ENCODE measurements around the gene FKBP8. TPM values are rescaled to one million over a fixed set of nuclear protein-coding genes. Genes with fewer than 3 reads are reported as not detected.
A peak's percentile ranks its signal among the peaks of the same experiment; 100 is the strongest.

FKBP8 gene
- total RNA-seq, 4 donors from 2014 or later = 408 to 436 (median 418) TPM

DNA sequence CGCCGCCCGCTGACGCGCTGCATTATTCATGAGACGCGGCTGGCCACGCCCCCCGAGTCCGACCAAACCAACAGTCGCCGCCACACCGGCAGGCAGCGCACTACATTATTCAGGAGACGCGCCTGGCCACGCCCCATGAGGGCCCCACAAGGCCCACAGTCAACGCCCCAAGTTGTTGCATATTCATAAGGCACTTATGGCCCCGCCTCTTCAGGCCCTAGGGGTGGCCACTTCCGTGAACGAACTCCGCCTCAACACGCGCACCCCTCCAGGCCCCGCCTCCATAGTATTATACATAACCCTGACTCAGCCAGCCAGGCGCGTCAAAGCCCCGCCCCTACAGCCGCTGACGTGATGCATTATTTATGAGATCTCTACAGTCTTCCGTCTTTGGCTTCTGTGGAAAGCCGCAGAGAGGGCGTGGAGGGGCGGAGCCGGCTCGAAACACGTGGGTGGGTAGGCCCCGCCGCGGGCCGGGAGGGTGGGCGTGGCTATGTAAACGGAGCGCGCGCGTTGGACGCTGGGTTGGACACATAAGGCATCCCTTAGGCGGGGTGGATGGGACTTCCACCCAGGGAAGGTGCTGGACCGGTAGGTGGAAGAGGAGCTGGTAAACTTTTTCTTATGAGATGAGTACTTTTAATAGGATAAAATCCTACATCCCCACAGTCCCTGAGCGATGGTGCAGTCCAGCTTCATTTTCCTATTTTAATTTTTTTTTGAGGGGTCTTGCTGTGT is 21.1 kb downstream of the FKBP8 start:
- Histone ChIP-seq H3K4me3 (peak overlapping the region; percentile 76 to 89), H3K4me1 (peaks cover 0 to 40% (median 13%) of the 10 kb centered on the region in 3 donors), H3K27me3 (no peaks in the 10 kb centered on the region), H3K27ac (peak overlapping the region in 3 of 4 donors; percentile 96 to 100 (median 99)), H3K9me3 (no peaks in the 10 kb centered on the region), H3K36me3 (no peaks in the 10 kb centered on the region)
- 1 to 17% methylated on average over 3 to 24 of the region's 51 CpGs for WGBS, 2 donors (ENCODE audit: low coverage in 1 of 2)
- TF ChIP-seq POLR2A (IDR thresholded peaks at IDR 0.05) (no peak), EP300 (IDR thresholded peaks at IDR 0.05) (no peak), POLR2AphosphoS5 (IDR thresholded peaks at IDR 0.05) (peak; percentile 19)
- TF ChIP-seq, protein P1, sequence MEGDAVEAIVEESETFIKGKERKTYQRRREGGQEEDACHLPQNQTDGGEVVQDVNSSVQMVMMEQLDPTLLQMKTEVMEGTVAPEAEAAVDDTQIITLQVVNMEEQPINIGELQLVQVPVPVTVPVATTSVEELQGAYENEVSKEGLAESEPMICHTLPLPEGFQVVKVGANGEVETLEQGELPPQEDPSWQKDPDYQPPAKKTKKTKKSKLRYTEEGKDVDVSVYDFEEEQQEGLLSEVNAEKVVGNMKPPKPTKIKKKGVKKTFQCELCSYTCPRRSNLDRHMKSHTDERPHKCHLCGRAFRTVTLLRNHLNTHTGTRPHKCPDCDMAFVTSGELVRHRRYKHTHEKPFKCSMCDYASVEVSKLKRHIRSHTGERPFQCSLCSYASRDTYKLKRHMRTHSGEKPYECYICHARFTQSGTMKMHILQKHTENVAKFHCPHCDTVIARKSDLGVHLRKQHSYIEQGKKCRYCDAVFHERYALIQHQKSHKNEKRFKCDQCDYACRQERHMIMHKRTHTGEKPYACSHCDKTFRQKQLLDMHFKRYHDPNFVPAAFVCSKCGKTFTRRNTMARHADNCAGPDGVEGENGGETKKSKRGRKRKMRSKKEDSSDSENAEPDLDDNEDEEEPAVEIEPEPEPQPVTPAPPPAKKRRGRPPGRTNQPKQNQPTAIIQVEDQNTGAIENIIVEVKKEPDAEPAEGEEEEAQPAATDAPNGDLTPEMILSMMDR (IDR thresholded peaks at IDR 0.05) = peak in 2 of 4 experiments; percentile 21 to 28
- ATAC-seq = peak; percentile 93

DNA sequence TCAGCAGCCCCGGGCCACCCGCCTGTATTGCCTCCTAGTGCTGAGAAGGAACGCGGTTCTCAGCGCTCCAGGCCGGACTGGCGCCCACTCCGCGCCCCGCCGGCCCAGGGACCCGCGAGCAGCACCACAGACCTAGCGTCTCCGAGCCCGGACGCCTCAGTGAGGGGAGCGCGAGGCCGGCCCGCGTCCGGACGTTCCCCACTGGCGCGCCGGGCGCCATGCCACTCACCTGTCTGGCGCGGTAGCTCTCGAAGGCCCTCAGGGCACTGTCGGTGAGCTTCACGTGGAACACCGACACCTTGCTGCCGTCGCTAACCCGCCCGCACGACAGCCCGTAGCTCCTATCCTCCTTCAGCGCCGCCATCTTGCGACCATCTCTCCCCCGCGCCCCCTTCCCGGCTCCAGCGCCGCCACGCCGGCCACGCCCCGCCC is 21.7 kb downstream of the FKBP8 start, which contains the start of gene ELL:
ELL (minus strand) TSS at position 379 of the 432 bp plus-strand sequence; CDS start at position 364, 15 bp downstream.
- H3K27ac ChIP-seq = peak within 1 kb of the TSS; percentile 86 to 100 (median 98)
- H3K9me3 ChIP-seq = no peaks in the 10 kb centered on the region
- no CpG with 5 or more reads among the region's 52 CpGs for WGBS, 2 donors (ENCODE audit: low coverage in 1 of 2)
- no peaks in the 10 kb centered on the region for H3K27me3 ChIP-seq
- H3K36me3 ChIP-seq = no peaks in the 10 kb centered on the region
- peaks cover 0 to 45% (median 13%) of the 10 kb centered on the region in 3 donors for H3K4me1 ChIP-seq
- peak within 1 kb of the TSS; percentile 76 to 89 for H3K4me3 ChIP-seq
- peak; percentile 0 for ATAC-seq
- TF ChIP-seq, protein P1 (IDR thresholded peaks at IDR 0.05) = no peak
- TF ChIP-seq POLR2AphosphoS5 (IDR thresholded peaks at IDR 0.05) (peak; percentile 96), POLR2A (IDR thresholded peaks at IDR 0.05) (peak; percentile 95 to 96)

DNA sequence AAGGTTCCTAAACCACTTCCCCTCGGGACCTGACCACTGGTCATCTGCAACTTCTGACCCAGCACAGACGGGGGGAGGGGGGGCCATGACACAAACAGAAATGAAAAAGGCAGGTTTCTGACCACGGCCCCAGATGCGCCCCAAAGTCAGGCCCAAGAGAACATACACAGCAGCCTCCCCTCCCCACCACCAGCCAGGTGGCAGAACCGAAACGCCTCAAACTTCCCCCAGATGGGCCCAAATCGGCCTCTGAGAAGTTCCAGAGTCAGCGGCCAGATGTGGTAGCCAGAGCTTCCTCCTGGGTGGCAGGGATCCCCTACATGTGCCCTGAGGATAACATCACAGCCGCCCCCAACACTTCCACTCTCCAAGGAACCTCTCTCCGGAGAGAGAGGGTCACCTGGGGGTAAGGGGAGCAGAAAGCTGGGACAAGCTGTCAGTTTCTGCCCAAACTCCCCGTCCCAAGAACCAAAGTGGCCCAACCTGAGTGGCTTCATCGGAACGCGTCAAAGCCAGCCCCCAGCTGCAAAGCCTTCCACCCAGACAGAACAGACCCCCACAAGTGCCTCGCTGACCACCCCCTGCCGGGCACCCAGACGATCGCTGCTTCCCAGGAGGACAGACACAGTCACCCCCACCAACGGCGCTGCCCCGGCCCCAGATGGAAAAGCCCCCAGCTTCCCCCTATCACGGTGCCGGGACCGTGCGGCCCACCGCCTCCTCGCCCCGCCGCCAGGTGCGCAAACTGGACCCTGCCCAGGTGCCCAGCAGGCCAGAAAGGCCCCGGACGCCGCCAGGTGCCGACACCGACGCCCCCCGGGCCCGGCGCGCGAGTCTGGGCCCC is 22.3 kb downstream of the FKBP8 start:
- Histone ChIP-seq H3K36me3 (no peaks in the 10 kb centered on the region), H3K4me1 (peaks cover 0 to 51% (median 19%) of the 10 kb centered on the region in 3 donors), H3K27ac (peak overlapping the region; percentile 86 to 100 (median 98)), H3K9me3 (no peaks in the 10 kb centered on the region), H3K27me3 (no peaks in the 10 kb centered on the region), H3K4me3 (peak overlapping the region; percentile 76 to 89)
- no peak for ATAC-seq
- TF ChIP-seq, protein P1 (IDR thresholded peaks at IDR 0.05) = peak in 2 of 4 experiments; percentile 2 to 9
- TF ChIP-seq POLR2AphosphoS5 (IDR thresholded peaks at IDR 0.05) (no peak), POLR2A (IDR thresholded peaks at IDR 0.05) (no peak)
- WGBS, 2 donors (ENCODE audit: low coverage in 1 of 2) = 0% methylated on average over 3 to 6 of the region's 41 CpGs

DNA sequence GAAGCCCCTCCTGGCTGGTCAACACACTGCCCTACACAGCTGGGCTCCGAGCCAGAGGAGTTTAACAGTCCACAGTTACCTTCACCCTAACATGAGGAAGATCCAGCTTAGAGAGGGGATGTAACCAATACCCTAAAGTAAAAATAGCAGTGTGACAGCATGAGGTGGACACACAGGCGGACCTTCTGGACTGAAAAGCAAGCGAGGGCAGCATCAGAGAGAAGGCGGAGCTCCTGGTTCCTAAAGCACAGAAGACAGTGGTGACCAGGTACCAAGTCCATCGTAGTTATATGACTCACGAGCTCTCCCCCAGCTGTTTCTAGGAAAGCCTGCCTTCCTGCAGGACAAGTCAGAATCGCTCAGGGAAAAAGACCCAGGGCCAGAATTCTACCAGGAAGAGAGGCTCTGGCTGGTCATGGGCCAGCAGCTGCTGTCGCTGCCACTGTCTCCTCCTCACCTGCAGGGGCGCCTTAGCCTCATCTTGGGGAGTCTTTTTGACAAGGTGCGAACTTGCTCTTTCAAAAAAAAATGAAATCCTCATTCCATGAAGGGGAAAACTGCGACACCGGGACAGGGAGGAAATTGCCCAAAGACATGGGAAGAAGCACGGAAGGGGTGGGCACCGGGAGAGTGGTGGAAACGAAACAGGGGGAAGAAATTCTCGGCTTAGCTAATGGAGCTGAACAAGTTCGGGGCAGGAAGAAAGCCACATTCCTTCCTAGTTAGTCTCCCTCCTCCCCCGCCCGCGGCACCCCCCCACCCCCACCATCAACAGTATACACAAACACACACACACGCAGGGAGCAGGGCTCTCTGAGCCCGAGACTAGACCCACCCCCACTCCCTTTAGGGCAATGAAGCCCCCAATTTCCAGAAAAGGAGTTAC is 23.2 kb downstream of the FKBP8 start:
- Histone ChIP-seq H3K4me1 (peaks cover 0 to 60% (median 27%) of the 10 kb centered on the region in 3 donors), H3K36me3 (no peaks in the 10 kb centered on the region), H3K4me3 (peak overlapping the region; percentile 76 to 89), H3K27ac (peak overlapping the region; percentile 86 to 100 (median 98)), H3K9me3 (no peaks in the 10 kb centered on the region), H3K27me3 (no peaks in the 10 kb centered on the region)
- peak; percentile 69 for TF ChIP-seq POLR2AphosphoS5 (IDR thresholded peaks at IDR 0.05)
- TF ChIP-seq, protein P1 (IDR thresholded peaks at IDR 0.05) = peak in 3 of 4 experiments; percentile 60 to 66 (median 66)
- no peak for TF ChIP-seq EP300 (IDR thresholded peaks at IDR 0.05)
- TF ChIP-seq POLR2A (IDR thresholded peaks at IDR 0.05) = no peak
- WGBS, 2 donors (ENCODE audit: low coverage in 1 of 2) = 0 to 7% methylated on average over 6 to 17 of the region's 22 CpGs
- ATAC-seq = no peak
